T-helper 1 cell (primary cell): Measurements from ENCODE around the gene STARD13.

Experiments used
- DNase-seq, 5 donors: peaks; one replicate each; pipeline ENCODE4 v3.0.0-alpha.2; 2012 to 2020

The STARD13 gene

DNA sequence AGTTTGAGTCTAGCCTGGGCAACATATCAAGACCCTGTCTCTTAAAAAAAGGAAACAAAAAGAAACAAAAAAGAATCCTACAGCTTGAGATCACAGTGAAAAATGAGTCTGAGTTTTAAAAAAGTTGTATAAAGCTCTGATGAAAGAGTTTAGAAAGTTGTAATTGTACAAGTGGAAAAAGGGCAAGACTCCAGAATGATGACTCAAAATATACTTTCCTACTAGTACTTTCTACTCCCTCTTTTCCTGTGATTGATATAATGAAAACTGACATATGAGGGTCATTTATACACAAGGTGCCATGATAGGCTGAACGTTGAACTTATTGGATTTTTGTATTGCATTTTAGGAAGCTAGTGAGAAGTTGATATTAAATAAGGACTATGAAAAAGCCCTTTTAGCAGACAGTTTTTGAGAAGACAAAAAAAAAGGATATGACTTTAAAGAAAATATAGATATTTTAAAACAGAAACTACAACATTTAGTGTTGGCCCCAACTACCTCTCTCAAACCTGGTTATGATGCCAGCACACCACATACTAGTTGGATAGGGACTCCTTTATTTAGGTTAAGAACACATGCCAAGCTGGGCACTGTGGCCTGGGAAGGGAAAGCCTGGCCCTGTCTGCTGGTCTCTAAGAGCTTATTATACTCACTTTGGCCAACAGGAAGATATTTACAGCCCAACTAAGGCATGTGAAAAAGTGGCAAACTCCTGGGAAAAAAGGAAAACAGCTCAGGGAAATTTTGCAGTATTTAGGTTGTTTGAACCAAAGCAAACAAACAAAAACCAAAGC, 152.7 kb downstream of the STARD13 start:
- DNase-seq = no peak

- no peak for DNase-seq
Measured at GRCh38 chr13:33129886-33130285, 155.7 kb downstream of the STARD13 start.

DNA sequence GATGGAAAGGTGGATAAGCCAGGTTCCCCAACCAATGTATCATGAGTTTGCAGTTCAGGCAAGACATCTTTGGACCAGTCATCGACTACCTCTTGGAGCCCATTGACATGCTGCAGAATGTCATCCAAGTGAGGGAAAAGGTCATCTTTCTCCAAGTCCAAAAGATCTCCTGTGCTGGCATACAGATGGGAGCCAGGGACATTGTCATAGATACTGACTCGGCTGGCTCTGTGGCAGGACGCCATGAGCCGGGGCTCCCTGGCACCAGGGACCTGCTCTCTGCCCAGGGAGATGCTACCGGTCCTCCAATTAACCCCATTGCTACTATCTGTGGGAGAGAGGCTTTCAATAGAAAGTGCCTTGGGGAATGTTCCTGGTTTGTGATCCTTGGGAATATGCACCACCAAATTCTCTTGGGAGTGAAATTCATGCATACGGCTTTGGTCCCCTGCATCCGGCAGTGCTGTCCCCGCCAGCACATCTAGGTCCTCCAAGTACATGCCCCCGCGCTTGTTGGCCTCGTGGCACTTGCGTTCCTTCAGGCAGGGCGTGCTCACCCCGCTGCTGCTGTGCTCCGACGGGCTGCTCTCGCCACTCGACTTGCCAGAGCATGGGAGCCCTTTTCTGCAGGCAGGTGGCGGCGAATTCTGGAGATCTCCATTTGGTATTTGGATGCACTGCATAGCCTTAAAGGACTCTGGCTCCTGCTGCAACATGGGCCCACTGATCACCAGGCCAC, 156.3 kb downstream of the STARD13 start:
- no peak for DNase-seq

- peak in 1 of 5 donors; percentile 32 for DNase-seq
Measured at GRCh38 chr13:33128134-33128533, 157.4 kb downstream of the STARD13 start.

- no peak for DNase-seq
Measured at GRCh38 chr13:33127009-33127551, 158.5 kb downstream of the STARD13 start.

DNA sequence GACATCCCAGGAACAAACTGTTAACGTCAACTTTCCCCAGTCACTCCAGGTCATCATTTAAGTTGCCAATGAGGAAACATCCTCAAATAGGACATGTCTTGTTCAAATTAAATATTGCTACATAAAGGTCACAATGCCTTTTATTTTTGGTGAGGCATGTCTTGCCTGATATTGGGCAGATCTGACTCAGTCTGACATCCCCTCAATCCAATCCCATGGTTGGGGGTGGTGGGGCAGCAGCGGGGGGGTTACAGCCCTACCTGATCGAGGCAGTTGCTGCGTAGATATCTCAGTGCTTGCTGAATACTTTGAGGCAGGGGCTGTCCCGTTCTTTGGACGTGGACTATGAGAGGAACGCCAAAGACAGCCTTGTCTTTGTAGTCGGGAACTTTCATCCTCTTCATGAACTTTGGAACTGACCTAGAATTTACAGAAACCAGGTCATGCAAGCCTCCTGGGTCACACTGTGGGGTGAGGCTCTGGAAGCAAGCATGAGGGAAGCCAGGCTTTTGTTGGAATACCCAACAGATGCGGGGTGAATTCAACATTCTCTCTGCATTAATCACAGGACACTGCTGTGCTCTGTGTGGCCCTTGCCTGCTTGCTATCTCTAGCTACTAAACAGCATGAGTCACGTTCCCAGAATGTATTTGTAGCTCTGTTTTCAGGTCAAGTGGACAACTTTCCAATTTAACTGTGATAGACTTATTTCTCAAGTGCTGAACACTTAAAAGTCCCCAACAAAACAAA, 159.6 kb downstream of the STARD13 start:
- no peak for DNase-seq

- DNase-seq = peak in 1 of 5 donors; percentile 5
Measured at GRCh38 chr13:33123066-33123859, 162.3 kb downstream of the STARD13 start.

GRCh38 chr13:33119856-33120543, 165.6 kb downstream of the STARD13 start:
- DNase-seq = no peak

GRCh38 chr13:33119022-33119781, 166.4 kb downstream of the STARD13 start:
- DNase-seq = no peak

- no peak for DNase-seq
Measured at GRCh38 chr13:33116321-33117010, 169.1 kb downstream of the STARD13 start.

DNA sequence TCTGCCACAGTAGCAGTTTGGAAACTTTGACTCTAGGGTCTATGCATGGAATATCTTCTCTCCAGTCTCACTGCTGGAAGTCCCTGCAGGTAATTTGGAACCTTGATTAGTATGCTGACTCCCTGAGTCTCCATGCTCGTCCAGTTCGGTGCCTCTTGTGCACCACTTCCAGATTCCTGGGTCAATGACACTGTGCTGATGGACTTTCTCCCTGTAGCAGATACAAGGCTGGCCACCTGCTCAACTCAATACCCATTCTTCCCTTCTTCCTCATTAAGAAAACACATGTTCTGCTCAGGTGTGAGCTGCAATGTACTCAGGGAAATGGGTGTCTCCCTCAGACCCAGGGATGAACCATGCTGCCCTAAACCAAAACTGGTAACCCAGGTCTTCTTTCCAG, 170.3 kb downstream of the STARD13 start:
- DNase-seq = no peak

- DNase-seq = no peak
Measured at GRCh38 chr13:33114146-33114545, 171.4 kb downstream of the STARD13 start.

- no peak for DNase-seq
Measured at GRCh38 chr13:33112766-33113165, 172.8 kb downstream of the STARD13 start.

- no peak for DNase-seq
Measured at GRCh38 chr13:33111414-33112110, 174.0 kb downstream of the STARD13 start.

DNA sequence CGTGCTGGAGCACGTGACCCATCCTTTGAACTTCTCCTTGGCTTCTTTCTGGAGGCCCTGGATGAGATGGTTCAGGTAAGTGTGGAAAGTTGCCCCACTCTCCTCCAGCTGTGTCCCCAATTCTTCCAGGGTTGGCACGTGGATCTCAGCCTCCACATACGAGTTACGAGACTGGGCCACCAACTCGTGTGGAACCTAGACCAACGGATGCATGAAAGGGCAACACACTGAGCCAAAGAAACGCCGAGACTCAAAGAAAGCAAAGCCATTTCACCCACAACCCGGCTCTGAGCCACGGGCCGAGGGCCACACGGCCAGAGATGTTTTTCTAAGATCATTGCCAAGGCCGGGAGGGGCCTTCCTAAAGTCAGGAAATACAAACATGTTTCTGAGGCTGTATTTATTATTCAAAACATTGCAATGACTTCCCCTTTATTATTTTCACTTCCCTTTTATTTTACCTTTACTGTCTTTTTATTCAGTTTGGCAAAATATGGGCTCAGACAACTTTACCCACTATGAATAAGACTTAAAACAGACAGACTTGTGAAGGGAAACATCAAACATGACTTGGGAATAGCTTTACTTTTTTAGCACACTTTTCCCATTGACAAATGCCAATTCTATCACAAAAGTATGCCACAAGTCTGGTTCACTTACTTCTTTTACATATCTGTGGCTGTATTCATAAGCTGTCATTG, 174.7 kb downstream of the STARD13 start:
- DNase-seq = no peak

- DNase-seq = no peak
Measured at GRCh38 chr13:33110386-33110712, 175.2 kb downstream of the STARD13 start.

DNA sequence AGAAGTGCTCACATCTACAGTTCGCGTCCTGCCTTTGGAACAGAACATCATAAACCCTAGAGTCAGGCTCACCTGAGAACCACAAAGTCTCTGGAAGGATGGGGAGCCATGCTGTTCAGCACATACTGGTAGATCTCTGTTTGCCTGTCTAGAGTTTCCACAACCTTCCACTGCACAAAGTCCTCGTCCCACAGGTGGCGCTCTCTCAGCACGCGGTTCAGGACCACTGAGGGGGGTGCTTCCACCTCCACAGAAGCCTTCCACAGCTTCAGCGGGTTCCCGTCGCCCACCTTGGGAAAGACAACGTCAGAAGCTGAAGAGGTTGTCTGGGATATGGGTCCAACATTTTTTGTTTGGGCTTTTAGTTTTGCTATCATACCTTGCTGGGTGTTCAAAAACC, 175.8 kb downstream of the STARD13 start:
- no peak for DNase-seq

GRCh38 chr13:33109271-33109697, 176.3 kb downstream of the STARD13 start:
- DNase-seq = no peak

DNA sequence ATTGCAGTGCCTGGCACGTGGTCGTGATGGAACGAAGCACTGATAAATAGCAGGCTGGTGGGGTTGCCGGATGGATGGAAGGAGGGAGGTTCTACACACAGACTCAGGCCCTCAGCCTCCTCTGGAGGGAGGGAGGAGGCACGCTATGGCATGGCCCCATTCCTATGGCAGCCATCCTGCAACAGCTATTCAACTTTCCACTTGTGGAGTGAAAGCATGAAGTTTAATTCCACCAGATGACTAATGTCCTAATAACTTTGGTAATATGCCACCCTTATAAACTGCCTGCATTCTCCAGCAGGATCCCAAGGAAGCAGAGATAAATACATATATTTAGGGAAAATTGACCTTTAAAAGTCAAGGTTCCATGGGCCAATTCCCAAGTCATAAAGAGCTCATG, 176.9 kb downstream of the STARD13 start:
- DNase-seq = no peak
